Breast epithelium (tissue), 4 donors: ENCODE measurements around the gene TP53. TPM values are rescaled to one million over a fixed set of nuclear protein-coding genes. Genes with fewer than 3 reads are reported as not detected.

Experiments used
- DNase-seq, 2 donors: peaks; one replicate each; pipeline ENCODE4 v3.0.0-alpha.2; 2019; ENCODE audit warnings: low spot score in 2 of 2
- H3K27ac ChIP-seq, 2 donors: fragments of 200-600 bp; sonication (generic) in 1 of 2; one replicate each; pipeline ENCODE4 v1.5.1; 2016 to 2019; ENCODE audit warnings: mild to moderate bottlenecking in 1 of 2
- H3K27me3 ChIP-seq, 2 donors: fragments of 200-600 bp; sonication (generic) in 1 of 2; one replicate each; pipeline versions ENCODE4 v1.5.1 to v1.6.0; 2017 to 2019; ENCODE audit warnings: control low read depth in 1 of 2, mild to moderate bottlenecking in 1 of 2
- H3K36me3 ChIP-seq: fragments of 200-600 bp; one replicate; pipeline ENCODE4 v1.5.1; 2019
- H3K4me1 ChIP-seq, 2 donors: fragments of 200-600 bp; sonication (generic); one replicate each; pipeline ENCODE4 v1.5.1; 2016 to 2019; ENCODE audit warnings: control low read depth in 1 of 2
- H3K4me3 ChIP-seq, 3 donors: fragments of 200-600 bp; sonication (generic); 1 replicate in 2 of 3; 2 replicates in 1 of 3; pipeline ENCODE4 v1.5.1; 2016 to 2019; ENCODE audit warnings: mild to moderate bottlenecking in 3 of 3, moderate library complexity in 2 of 3
- H3K9me3 ChIP-seq, 2 donors: fragments of 200-600 bp; sonication (generic) in 1 of 2; one replicate each; pipeline ENCODE4 v1.5.1; 2016 to 2019; ENCODE audit warnings: control low read depth in 1 of 2
- POLR2A ChIP-seq: fragments of 450-650 bp; IDR thresholded peaks from one replicate; pipeline ENCODE4 v1.6.1; 2016; ENCODE audit warnings: antibody characterized with exemption, mild to moderate bottlenecking, moderate library complexity
- POLR2AphosphoS5 ChIP-seq, 3 donors: sonication (generic); formaldehyde crosslinking; IDR thresholded peaks; one replicate each; pipeline ENCODE4 v1.6.1; 2017; ENCODE audit warnings: antibody characterized with exemption in 3 of 3
- intact Hi-C: fragments of 100-400 bp; cut with DNase I; formaldehyde crosslinking; loops from one replicate; pipeline ENCODE4 v1.15.1; 2023; ENCODE audit warnings: low total_unique reads
- total RNA-seq, 3 donors: library from RNA; depleted of rRNA; stranded (reverse); fragments of >200 nt; gene quantifications; one replicate each; pipeline ENCODE4 v1.1.0, GENCODE V29; 2016
- TF ChIP-seq, protein P1 (sequence below), 3 donors: fragments of 450-650 bp; IDR thresholded peaks; one replicate each; pipeline ENCODE4 v1.5.1; 2016 to 2017; ENCODE audit warnings: antibody characterized with exemption in 3 of 3, mild to moderate bottlenecking in 3 of 3, moderate library complexity in 3 of 3

The TP53 gene
- 10 to 100 TPM; 23.9 to 31.9 (median 24.2) TPM for total RNA-seq

GRCh38 chr17:7687072-7687907 is at the start of gene TP53:
TSS of gene TP53 (minus strand) at chr17:7687490. CDS start at chr17:7676594, 10,896 bp downstream.
- H3K36me3 ChIP-seq = no peaks in the 10 kb centered on the region
- peaks cover 4 to 8% of the 10 kb centered on the region in 2 donors for H3K4me1 ChIP-seq
- TF ChIP-seq POLR2A (peak; percentile 65), POLR2AphosphoS5 (IDR thresholded peaks at IDR 0.05) (peak; percentile 67 to 89 (median 89))
- TF ChIP-seq, protein P1, sequence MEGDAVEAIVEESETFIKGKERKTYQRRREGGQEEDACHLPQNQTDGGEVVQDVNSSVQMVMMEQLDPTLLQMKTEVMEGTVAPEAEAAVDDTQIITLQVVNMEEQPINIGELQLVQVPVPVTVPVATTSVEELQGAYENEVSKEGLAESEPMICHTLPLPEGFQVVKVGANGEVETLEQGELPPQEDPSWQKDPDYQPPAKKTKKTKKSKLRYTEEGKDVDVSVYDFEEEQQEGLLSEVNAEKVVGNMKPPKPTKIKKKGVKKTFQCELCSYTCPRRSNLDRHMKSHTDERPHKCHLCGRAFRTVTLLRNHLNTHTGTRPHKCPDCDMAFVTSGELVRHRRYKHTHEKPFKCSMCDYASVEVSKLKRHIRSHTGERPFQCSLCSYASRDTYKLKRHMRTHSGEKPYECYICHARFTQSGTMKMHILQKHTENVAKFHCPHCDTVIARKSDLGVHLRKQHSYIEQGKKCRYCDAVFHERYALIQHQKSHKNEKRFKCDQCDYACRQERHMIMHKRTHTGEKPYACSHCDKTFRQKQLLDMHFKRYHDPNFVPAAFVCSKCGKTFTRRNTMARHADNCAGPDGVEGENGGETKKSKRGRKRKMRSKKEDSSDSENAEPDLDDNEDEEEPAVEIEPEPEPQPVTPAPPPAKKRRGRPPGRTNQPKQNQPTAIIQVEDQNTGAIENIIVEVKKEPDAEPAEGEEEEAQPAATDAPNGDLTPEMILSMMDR (IDR thresholded peaks at IDR 0.05) = no peak
- intact Hi-C loops = no loop called here
- no peaks in the 10 kb centered on the region for H3K27me3 ChIP-seq
- peak within 1 kb of the TSS; percentile 85 to 96 (median 95) for H3K4me3 ChIP-seq
- no peaks in the 10 kb centered on the region for H3K9me3 ChIP-seq
- H3K27ac ChIP-seq = peak within 1 kb of the TSS; percentile 96 to 98
- peak; percentile 87 to 90 for DNase-seq

DNA sequence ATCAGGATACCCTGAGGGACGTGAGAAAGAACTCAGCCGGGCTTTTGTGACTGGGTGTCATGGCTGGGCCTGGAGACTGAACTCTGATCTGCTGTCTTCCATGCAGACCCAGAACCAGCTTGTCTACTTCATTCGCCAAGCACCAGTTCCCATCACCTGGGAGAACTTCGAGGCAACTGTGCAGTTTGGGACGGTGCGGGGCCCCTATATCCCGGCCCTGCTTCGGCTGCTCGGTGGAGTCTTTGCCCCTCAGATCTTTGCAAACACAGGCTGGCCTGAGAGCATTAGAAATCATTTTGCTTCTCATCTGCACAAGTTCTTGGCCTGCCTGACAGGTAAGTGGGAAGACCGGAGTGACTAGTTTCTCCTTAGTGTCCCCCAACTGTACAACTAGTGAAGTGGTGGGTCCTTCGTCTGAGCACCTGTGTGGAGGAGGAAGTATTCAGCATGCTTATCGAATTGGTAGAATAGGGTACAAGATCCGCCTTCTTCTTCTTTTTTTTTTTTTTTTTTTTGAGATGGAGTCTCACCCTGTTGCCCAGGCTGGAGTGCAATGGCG is 45.8 kb upstream of the TP53 start:
- H3K4me3 ChIP-seq = no peak overlapping the region
- no peaks in the 10 kb centered on the region for H3K36me3 ChIP-seq
- no peaks in the 10 kb centered on the region for H3K4me1 ChIP-seq
- no peaks in the 10 kb centered on the region for H3K9me3 ChIP-seq
- no peaks in the 10 kb centered on the region for H3K27me3 ChIP-seq
- DNase-seq = no peak
- intact Hi-C loops = no loop called here
- TF ChIP-seq, protein P1 (IDR thresholded peaks at IDR 0.05) = no peak
- TF ChIP-seq POLR2AphosphoS5 (IDR thresholded peaks at IDR 0.05) (no peak), POLR2A (no peak)
- H3K27ac ChIP-seq = no peak overlapping the region

DNA sequence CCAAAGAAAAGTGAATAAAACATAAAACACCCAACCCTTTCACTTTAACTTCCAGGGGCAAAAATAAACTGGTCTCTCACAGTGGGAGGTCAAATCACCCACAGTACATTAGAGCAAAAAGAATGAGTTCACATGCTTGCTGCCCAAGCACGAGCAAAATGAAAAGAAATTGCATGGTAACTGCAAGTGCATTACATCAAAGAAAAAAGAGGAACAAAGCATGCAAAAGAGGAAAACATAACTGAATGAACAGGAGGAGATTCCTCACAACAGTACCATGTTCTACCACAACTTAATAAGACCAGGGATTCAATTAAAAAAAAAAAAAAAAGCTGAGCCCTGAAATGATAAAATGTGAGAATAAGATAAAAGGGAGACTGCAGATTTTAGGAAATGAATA is 42.5 kb upstream of the TP53 start:
- TF ChIP-seq POLR2AphosphoS5 (IDR thresholded peaks at IDR 0.05) = no peak
- no peak for TF ChIP-seq POLR2A
- TF ChIP-seq, protein P1 (IDR thresholded peaks at IDR 0.05) = no peak

GRCh38 chr17:7727886-7728285 is 40.6 kb upstream of the TP53 start:
- H3K27me3 ChIP-seq = no peaks in the 10 kb centered on the region
- intact Hi-C loops = no loop called here
- no peak overlapping the region for H3K4me3 ChIP-seq
- no peaks in the 10 kb centered on the region for H3K9me3 ChIP-seq
- H3K27ac ChIP-seq = no peak overlapping the region
- H3K4me1 ChIP-seq = no peaks in the 10 kb centered on the region
- TF ChIP-seq POLR2A = no peak
- TF ChIP-seq, protein P1 (IDR thresholded peaks at IDR 0.05) = no peak
- no peak for TF ChIP-seq POLR2AphosphoS5 (IDR thresholded peaks at IDR 0.05)
- DNase-seq = no peak
- H3K36me3 ChIP-seq = no peaks in the 10 kb centered on the region

More for the DNA sequence above, 42.5 kb upstream of the TP53 start:
- Histone ChIP-seq H3K27me3 (no peaks in the 10 kb centered on the region), H3K36me3 (no peaks in the 10 kb centered on the region), H3K9me3 (no peaks in the 10 kb centered on the region), H3K4me3 (no peak overlapping the region), H3K27ac (no peak overlapping the region), H3K4me1 (no peaks in the 10 kb centered on the region)
- no peak for DNase-seq
- intact Hi-C loops = no loop called here

DNA sequence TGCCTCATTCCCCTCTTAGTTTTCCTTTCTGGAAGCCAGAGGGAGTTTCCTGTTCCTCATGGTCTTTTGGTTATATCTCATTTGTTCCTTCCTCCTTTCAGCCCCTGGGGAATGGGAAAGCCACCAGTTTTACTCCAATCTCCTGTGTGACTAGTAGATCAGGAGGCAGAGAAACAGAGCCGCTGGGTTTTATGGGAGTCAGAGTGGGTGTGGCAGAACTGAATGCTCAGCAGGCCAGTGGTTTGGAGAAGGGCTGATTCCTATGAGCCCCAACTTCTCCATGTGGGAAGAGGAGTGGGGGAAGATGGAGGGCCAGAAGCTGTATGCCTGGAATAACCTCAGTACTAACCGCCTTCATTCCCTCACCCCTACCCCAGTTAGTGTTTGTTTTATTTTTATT is 34.3 kb upstream of the TP53 start:
- peaks cover 0 to 3% of the 10 kb centered on the region in 2 donors for H3K27me3 ChIP-seq
- intact Hi-C loops = no loop called here
- H3K4me1 ChIP-seq = peaks cover 0 to 10% of the 10 kb centered on the region in 2 donors
- H3K9me3 ChIP-seq = no peaks in the 10 kb centered on the region
- no peak for DNase-seq
- H3K4me3 ChIP-seq = no peak overlapping the region
- no peaks in the 10 kb centered on the region for H3K36me3 ChIP-seq
- no peak overlapping the region for H3K27ac ChIP-seq
- TF ChIP-seq POLR2AphosphoS5 (IDR thresholded peaks at IDR 0.05) (no peak), POLR2A (no peak)
- TF ChIP-seq, protein P1 (IDR thresholded peaks at IDR 0.05) = no peak
